ENCODE data around the gene SYNJ2.

DNA sequence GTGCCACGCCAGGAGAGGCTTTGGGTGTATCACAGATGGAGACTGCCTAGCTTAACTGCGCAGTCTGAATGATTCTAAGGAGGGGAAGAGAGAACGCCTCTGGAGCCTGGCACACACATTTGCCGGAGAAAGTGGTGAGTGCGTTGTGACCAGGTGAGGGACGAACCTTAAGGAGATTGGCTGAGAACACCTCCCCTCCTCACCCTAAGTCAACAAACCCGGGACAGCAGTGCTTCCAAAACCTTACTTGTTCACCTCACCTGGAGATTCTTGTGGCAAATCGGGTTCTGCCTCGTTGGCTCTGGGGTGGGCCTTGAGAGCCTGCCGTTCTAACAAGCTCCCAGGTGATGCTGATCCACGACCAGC, 9.4 kb downstream of the SYNJ2 start:
- TF ChIP-seq, protein P1, sequence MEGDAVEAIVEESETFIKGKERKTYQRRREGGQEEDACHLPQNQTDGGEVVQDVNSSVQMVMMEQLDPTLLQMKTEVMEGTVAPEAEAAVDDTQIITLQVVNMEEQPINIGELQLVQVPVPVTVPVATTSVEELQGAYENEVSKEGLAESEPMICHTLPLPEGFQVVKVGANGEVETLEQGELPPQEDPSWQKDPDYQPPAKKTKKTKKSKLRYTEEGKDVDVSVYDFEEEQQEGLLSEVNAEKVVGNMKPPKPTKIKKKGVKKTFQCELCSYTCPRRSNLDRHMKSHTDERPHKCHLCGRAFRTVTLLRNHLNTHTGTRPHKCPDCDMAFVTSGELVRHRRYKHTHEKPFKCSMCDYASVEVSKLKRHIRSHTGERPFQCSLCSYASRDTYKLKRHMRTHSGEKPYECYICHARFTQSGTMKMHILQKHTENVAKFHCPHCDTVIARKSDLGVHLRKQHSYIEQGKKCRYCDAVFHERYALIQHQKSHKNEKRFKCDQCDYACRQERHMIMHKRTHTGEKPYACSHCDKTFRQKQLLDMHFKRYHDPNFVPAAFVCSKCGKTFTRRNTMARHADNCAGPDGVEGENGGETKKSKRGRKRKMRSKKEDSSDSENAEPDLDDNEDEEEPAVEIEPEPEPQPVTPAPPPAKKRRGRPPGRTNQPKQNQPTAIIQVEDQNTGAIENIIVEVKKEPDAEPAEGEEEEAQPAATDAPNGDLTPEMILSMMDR (IDR thresholded peaks at IDR 0.05; ENCODE audit: low read length), result no peak
- no peak for TF ChIP-seq EZH2 (IDR thresholded peaks at IDR 0.05; ENCODE audit: borderline replicate concordance, low read length)
